GM23338 (cell line): Measurements from ENCODE around the gene AKR1B1. TPM values are rescaled to one million over a fixed set of nuclear protein-coding genes. Genes with fewer than 3 reads are reported as not detected.

Experiments
- ATAC-seq: fragments of 200-7000 bp; cut with Tn5 transposase; 3 replicates; pipeline ENCODE4 v1.9.1; 2020
- DNase-seq: peaks from one replicate; pipeline ENCODE4 v3.0.0-alpha.2; 2015; ENCODE audit warnings: low spot score
- H2AFZ ChIP-seq: fragments of 200-600 bp; sonication (generic); 2 replicates; pipeline ENCODE4 v1.8.0; 2016; ENCODE audit warnings: antibody characterized with exemption, mild to moderate bottlenecking, moderate library complexity
- H3F3A ChIP-seq: fragments of 200-600 bp; sonication (generic); replicated peaks from 2 replicates; pipeline ENCODE4 v1.8.0; 2017; ENCODE audit warnings: antibody characterized with exemption, mixed run types, low read depth
- H3K27ac ChIP-seq: fragments of 200-600 bp; sonication (generic); 2 replicates; pipeline ENCODE4 v1.6.1; 2016; ENCODE audit warnings: low read depth
- H3K27me3 ChIP-seq: fragments of 200-600 bp; sonication (generic); 2 replicates; pipeline ENCODE4 v1.8.0; 2016; ENCODE audit warnings: mild to moderate bottlenecking, mixed run types, moderate library complexity; ENCODE audit not compliant: insufficient read depth
- H3K36me3 ChIP-seq: fragments of 200-600 bp; sonication (generic); 2 replicates; pipeline ENCODE4 v1.8.0; 2016; ENCODE audit warnings: mild to moderate bottlenecking; ENCODE audit not compliant: insufficient read depth
- H3K4me1 ChIP-seq: fragments of 200-600 bp; sonication (generic); 2 replicates; pipeline ENCODE4 v1.8.0; 2016; ENCODE audit warnings: mild to moderate bottlenecking, moderate library complexity; ENCODE audit not compliant: insufficient read depth
- H3K4me2 ChIP-seq: fragments of 200-600 bp; sonication (generic); 2 replicates; pipeline ENCODE4 v1.7.1; 2017; ENCODE audit warnings: mixed run types
- H3K4me3 ChIP-seq: fragments of 200-600 bp; sonication (generic); 2 replicates; pipeline ENCODE4 v1.6.1; 2016; ENCODE audit warnings: mixed run types
- H3K79me2 ChIP-seq: fragments of 200-600 bp; sonication (generic); replicated peaks from 2 replicates; pipeline ENCODE4 v1.8.0; 2017; ENCODE audit warnings: mild to moderate bottlenecking; ENCODE audit not compliant: insufficient read depth
- H3K9me2 ChIP-seq: fragments of 200-600 bp; sonication (generic); 2 replicates; pipeline ENCODE4 v1.8.0; 2017; ENCODE audit not compliant: insufficient read depth
- H4K20me1 ChIP-seq: fragments of 200-600 bp; sonication (generic); replicated peaks from 2 replicates; pipeline ENCODE4 v1.8.0; 2017; ENCODE audit warnings: mild to moderate bottlenecking; ENCODE audit not compliant: insufficient read depth
- H3K27ac Mint-ChIP-seq: 2 replicates; pipeline ENCODE4 v1.8.0; 2020; ENCODE audit warnings: inconsistent platforms, mild to moderate bottlenecking, moderate library complexity, mixed read lengths
- H3K27me3 Mint-ChIP-seq: 3 replicates; pipeline ENCODE4 v1.8.0; 2022; ENCODE audit warnings: low read depth, mild to moderate bottlenecking, moderate library complexity, mixed read lengths, inconsistent platforms; ENCODE audit not compliant: insufficient read depth, poor library complexity
- H3K36me3 Mint-ChIP-seq: 3 replicates; pipeline ENCODE4 v1.8.0; 2021; ENCODE audit warnings: low read depth, mild to moderate bottlenecking, inconsistent platforms, moderate library complexity, mixed read lengths
- H3K4me1 Mint-ChIP-seq: 3 replicates; pipeline ENCODE4 v1.8.0; 2020; ENCODE audit warnings: mild to moderate bottlenecking, inconsistent platforms, mixed read lengths
- H3K4me3 Mint-ChIP-seq: 3 replicates; pipeline ENCODE4 v1.8.0; 2021; ENCODE audit warnings: moderate library complexity, mild to moderate bottlenecking, inconsistent platforms, mixed read lengths
- H3K9me3 Mint-ChIP-seq: 3 replicates; pipeline ENCODE4 v1.8.0; 2020; ENCODE audit warnings: moderate library complexity, mild to moderate bottlenecking, inconsistent platforms, mixed read lengths
- CREB1 ChIP-seq: fragments of 250-450 bp; sonication (Bioruptor Pico); IDR thresholded peaks from 2 replicates; pipeline ENCODE4 v1.5.0; 2020; ENCODE audit warnings: low read depth, mild to moderate bottlenecking, moderate library complexity
- CTCF ChIP-seq, 2 experiments: fragments of 200-600 bp in 1 of 2; sonication (generic) in 1 of 2; conservative IDR thresholded peaks; 2 replicates each; pipeline versions ENCODE4 v1.5.1 to v1.6.1; 2016 to 2017; ENCODE audit warnings: antibody characterized with exemption in 2 of 2, low read depth in 2 of 2, mild to moderate bottlenecking in 2 of 2, moderate library complexity in 1 of 2
- ETS1 ChIP-seq: IDR thresholded peaks from 2 replicates; pipeline ENCODE4 v1.6.1; 2016; ENCODE audit warnings: antibody characterized with exemption
- EZH2 ChIP-seq: fragments of 200-600 bp; sonication (generic); IDR thresholded peaks from one replicate; pipeline ENCODE4 v1.8.0; 2017; ENCODE audit warnings: antibody characterized with exemption, mild to moderate bottlenecking, low read depth; ENCODE audit not compliant: unreplicated experiment
- EZH2phosphoT487 ChIP-seq: fragments of 200-600 bp; sonication (generic); IDR thresholded peaks from one replicate; pipeline ENCODE4 v1.8.1; 2018; ENCODE audit warnings: antibody characterized with exemption; ENCODE audit not compliant: unreplicated experiment
- NANOG ChIP-seq: IDR thresholded peaks from 2 replicates; pipeline ENCODE4 v1.6.1; 2016; ENCODE audit warnings: antibody characterized with exemption, borderline replicate concordance
- POLR2AphosphoS5 ChIP-seq: IDR thresholded peaks from 2 replicates; pipeline ENCODE4 v1.6.1; 2016; ENCODE audit warnings: antibody characterized with exemption, low read depth
- STAT1 ChIP-seq: IDR thresholded peaks from one replicate; pipeline ENCODE4 v1.6.1; 2016; ENCODE audit warnings: antibody characterized with exemption; ENCODE audit not compliant: unreplicated experiment
- ZNF114 ChIP-seq: fragments of 250-450 bp; sonication (Bioruptor Pico); IDR thresholded peaks from 2 replicates; pipeline ENCODE4 v1.5.0; 2020; ENCODE audit warnings: mild to moderate bottlenecking, moderate library complexity
- polyA plus RNA-seq: library from polyadenylated mRNA; unstranded; fragments of >200 nt; fragmentation: Nextera tagmentation; extraction: Ambion mirVana; gene quantifications from 2 replicates; pipeline ENCODE4 v1.2.1, GENCODE V29; 2016
- total RNA-seq: library from RNA; depleted of rRNA; stranded (reverse); fragments of >200 nt; shearing (Covaris generic); gene quantifications from 2 replicates; pipeline ENCODE4 v1.2.3, GENCODE V29; 2014
- TF ChIP-seq, protein P1 (sequence below): fragments of 250-450 bp; sonication (Bioruptor Pico); IDR thresholded peaks from 2 replicates; pipeline ENCODE4 v1.5.0; 2020; ENCODE audit warnings: mild to moderate bottlenecking, moderate library complexity

The AKR1B1 gene
- total and polyA plus RNA-seq, 2 experiments from 2014 or later = 132 to 154 TPM

DNA sequence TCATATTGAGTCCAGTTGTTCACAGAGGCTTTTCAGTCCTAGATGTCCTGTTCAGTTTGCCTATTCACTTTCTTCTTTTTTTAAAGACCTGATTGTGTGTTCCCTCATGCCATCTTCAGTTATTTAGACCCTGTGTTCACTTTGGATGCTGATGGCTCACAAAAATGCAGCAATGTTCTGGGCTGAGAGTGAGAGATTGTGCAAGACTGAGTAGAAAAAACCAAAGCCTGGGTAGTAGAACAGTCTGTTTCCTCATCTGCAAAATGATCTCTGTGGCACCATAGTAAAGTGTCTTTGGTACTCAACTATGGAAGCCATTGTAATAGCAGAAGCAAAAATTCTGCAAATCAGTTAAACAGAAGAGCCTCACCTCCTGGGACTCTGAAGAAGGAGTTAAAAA lies 43.2 kb downstream of the AKR1B1 start (continued):
- TF ChIP-seq, protein P1, sequence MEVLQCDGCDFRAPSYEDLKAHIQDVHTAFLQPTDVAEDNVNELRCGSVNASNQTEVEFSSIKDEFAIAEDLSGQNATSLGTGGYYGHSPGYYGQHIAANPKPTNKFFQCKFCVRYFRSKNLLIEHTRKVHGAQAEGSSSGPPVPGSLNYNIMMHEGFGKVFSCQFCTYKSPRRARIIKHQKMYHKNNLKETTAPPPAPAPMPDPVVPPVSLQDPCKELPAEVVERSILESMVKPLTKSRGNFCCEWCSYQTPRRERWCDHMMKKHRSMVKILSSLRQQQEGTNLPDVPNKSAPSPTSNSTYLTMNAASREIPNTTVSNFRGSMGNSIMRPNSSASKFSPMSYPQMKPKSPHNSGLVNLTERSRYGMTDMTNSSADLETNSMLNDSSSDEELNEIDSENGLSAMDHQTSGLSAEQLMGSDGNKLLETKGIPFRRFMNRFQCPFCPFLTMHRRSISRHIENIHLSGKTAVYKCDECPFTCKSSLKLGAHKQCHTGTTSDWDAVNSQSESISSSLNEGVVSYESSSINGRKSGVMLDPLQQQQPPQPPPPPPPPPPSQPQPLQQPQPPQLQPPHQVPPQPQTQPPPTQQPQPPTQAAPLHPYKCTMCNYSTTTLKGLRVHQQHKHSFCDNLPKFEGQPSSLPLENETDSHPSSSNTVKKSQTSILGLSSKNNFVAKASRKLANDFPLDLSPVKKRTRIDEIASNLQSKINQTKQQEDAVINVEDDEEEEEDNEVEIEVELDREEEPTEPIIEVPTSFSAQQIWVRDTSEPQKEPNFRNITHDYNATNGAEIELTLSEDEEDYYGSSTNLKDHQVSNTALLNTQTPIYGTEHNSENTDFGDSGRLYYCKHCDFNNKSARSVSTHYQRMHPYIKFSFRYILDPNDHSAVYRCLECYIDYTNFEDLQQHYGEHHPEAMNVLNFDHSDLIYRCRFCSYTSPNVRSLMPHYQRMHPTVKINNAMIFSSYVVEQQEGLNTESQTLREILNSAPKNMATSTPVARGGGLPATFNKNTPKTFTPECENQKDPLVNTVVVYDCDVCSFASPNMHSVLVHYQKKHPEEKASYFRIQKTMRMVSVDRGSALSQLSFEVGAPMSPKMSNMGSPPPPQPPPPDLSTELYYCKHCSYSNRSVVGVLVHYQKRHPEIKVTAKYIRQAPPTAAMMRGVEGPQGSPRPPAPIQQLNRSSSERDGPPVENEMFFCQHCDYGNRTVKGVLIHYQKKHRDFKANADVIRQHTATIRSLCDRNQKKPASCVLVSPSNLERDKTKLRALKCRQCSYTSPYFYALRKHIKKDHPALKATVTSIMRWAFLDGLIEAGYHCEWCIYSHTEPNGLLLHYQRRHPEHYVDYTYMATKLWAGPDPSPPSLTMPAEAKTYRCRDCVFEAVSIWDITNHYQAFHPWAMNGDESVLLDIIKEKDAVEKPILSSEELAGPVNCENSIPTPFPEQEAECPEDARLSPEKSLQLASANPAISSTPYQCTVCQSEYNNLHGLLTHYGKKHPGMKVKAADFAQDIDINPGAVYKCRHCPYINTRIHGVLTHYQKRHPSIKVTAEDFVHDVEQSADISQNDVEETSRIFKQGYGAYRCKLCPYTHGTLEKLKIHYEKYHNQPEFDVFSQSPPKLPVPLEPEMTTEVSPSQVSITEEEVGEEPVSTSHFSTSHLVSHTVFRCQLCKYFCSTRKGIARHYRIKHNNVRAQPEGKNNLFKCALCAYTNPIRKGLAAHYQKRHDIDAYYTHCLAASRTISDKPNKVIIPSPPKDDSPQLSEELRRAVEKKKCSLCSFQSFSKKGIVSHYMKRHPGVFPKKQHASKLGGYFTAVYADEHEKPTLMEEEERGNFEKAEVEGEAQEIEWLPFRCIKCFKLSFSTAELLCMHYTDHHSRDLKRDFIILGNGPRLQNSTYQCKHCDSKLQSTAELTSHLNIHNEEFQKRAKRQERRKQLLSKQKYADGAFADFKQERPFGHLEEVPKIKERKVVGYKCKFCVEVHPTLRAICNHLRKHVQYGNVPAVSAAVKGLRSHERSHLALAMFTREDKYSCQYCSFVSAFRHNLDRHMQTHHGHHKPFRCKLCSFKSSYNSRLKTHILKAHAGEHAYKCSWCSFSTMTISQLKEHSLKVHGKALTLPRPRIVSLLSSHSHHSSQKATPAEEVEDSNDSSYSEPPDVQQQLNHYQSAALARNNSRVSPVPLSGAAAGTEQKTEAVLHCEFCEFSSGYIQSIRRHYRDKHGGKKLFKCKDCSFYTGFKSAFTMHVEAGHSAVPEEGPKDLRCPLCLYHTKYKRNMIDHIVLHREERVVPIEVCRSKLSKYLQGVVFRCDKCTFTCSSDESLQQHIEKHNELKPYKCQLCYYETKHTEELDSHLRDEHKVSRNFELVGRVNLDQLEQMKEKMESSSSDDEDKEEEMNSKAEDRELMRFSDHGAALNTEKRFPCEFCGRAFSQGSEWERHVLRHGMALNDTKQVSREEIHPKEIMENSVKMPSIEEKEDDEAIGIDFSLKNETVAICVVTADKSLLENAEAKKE (CRISPR knock-in tag) = no peak
- no peak for TF ChIP-seq ZNF114 (CRISPR knock-in tag)
- no peak for TF ChIP-seq EZH2phosphoT487
- TF ChIP-seq NANOG = no peak
- no peak for TF ChIP-seq STAT1
- no peak for TF ChIP-seq POLR2AphosphoS5
- no peak for TF ChIP-seq CTCF (conservative IDR thresholded peaks at IDR 0.05; ENCODE audit: low read depth in 2 of 2)

DNA sequence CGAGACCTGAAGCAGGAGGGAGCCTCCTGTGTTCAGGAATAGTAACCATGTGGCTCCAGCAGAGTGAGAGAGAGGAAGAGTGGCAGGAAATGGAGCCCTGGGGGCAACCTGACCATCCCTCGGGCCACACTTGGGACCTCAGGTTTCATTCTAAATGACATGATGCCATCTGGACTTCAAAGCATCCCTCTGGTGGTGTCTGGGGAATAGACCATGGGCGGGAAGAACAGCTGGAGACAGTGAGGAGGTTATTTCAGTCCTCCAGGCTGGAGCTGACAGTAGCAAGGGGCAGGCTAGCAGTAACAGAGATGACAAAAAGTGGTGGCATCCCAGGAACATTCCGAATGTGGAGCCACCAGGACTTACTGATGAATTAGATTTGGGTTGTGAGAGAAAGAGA lies 44.8 kb downstream of the AKR1B1 start:
- H3K27me3 Mint-ChIP-seq = no peaks in the 10 kb centered on the region
- peaks cover 4% of the 10 kb centered on the region; the same call in 1 of the 3 replicates for H3K9me3 Mint-ChIP-seq
- H3K4me1 Mint-ChIP-seq = no peaks in the 10 kb centered on the region
- TF ChIP-seq EZH2 (no peak), ETS1 (no peak), EZH2phosphoT487 (no peak), POLR2AphosphoS5 (no peak), NANOG (no peak), STAT1 (no peak), CTCF (conservative IDR thresholded peaks at IDR 0.05; ENCODE audit: low read depth in 2 of 2) (no peak), CREB1 (CRISPR knock-in tag) (no peak)
- H3K4me3 Mint-ChIP-seq = no peak overlapping the region
- Histone ChIP-seq H2AFZ (no peak overlapping the region), H3K79me2 (no peaks in the 10 kb centered on the region), H3F3A (no peaks in the 10 kb centered on the region), H3K4me2 (no peak overlapping the region), H3K9me2 (peaks cover 11% of the 10 kb centered on the region), H4K20me1 (no peaks in the 10 kb centered on the region), H3K27me3 (no peaks in the 10 kb centered on the region), H3K4me1 (no peaks in the 10 kb centered on the region), H3K4me3 (no peak overlapping the region), H3K27ac (no peak overlapping the region), H3K36me3 (no peaks in the 10 kb centered on the region)
- DNase-seq (no peak), ATAC-seq (no peak)
- no peaks in the 10 kb centered on the region for H3K36me3 Mint-ChIP-seq
- no peak overlapping the region for H3K27ac Mint-ChIP-seq
